ENCODE measurements around the gene NOP53.

- TF ChIP-seq POLR2AphosphoS5 (IDR thresholded peaks at IDR 0.05; ENCODE audit: low read depth, low read length) (no peak), PAX5 (IDR thresholded peaks at IDR 0.05; ENCODE audit: insufficient read depth, low read length, severe bottlenecking) (no peak), POLR2A (IDR thresholded peaks at IDR 0.05; ENCODE audit: low read depth, low read length) (no peak)
Observed at GRCh38 chr19:47730910-47731309, 14.4 kb upstream of the NOP53 start.

Measured in GM12891 (cell line).